ENCODE results near the gene ANO2.

ANO2 gene

DNA sequence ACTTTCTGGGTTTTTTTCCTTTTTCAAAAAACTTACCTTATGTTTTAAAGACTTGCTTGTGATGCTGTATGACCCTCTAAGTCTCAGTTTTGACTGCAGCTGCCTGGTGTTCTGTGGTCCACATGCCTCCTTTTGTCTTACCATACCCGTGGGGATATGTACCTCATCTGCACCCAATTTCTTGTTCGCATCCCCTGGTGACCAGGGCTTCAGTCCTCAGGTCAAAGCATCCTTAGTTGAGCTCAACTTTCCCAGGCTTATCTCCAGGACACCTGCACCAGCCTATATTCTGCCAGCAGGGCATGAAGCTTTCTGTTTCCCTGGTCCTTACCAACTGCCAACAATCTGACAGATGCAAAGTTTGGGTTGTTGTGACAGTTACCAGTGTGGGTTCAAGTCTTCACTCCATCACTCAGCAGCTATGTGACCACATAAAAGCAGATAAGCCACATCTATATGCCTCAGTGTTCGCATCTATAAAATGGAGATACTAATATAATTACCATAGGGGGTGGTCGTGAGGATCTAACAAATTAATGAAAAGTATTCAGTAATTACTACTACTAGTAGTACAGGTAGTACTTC lies 419.2 kb downstream of the ANO2 start:
- TF ChIP-seq CTCF (conservative IDR thresholded peaks at IDR 0.05; ENCODE audit: low read depth, low read length): no peak
- no peak for DNase-seq (ENCODE audit: low read depth)
- no peak overlapping the region for H3K4me3 ChIP-seq (ENCODE audit: low read depth, low read length)

- no peak for TF ChIP-seq CTCF (conservative IDR thresholded peaks at IDR 0.05; ENCODE audit: low read depth, low read length)
- H3K4me3 ChIP-seq (ENCODE audit: low read depth, low read length): no peak overlapping the region
- DNase-seq (ENCODE audit: low read depth): no peak
Measured at GRCh38 chr12:5524769-5525436, 420.2 kb downstream of the ANO2 start.

GRCh38 chr12:5524116-5524768 lies 420.8 kb downstream of the ANO2 start:
- DNase-seq (ENCODE audit: low read depth): no peak
- TF ChIP-seq CTCF (conservative IDR thresholded peaks at IDR 0.05; ENCODE audit: low read depth, low read length): no peak
- no peak overlapping the region for H3K4me3 ChIP-seq (ENCODE audit: low read depth, low read length)

GRCh38 chr12:5523396-5524115 lies 421.5 kb downstream of the ANO2 start:
- TF ChIP-seq CTCF (conservative IDR thresholded peaks at IDR 0.05; ENCODE audit: low read depth, low read length): no peak
- no peak for DNase-seq (ENCODE audit: low read depth)
- H3K4me3 ChIP-seq (ENCODE audit: low read depth, low read length): no peak overlapping the region

GRCh38 chr12:5522432-5523335 lies 422.4 kb downstream of the ANO2 start:
- no peak for DNase-seq (ENCODE audit: low read depth)
- no peak overlapping the region for H3K4me3 ChIP-seq (ENCODE audit: low read depth, low read length)
- no peak for TF ChIP-seq CTCF (conservative IDR thresholded peaks at IDR 0.05; ENCODE audit: low read depth, low read length)

All from choroid plexus epithelial cell (primary cell).